Measurements from ENCODE around the gene DRC7. TPM values are rescaled to one million over a fixed set of nuclear protein-coding genes. Genes with fewer than 3 reads are reported as not detected.

The DRC7 gene
- total and polyA plus RNA-seq, 9 of the 15 experiments (the other 6 are each of a cell fraction or from before 2014, with no cell fraction given), result 0.04 to 0.33 (median 0.12) TPM; not detected in 3

GRCh38 chr16:57667526-57668262, 26.9 kb upstream of the DRC7 start (continued):
- TF ChIP-seq, protein P1, sequence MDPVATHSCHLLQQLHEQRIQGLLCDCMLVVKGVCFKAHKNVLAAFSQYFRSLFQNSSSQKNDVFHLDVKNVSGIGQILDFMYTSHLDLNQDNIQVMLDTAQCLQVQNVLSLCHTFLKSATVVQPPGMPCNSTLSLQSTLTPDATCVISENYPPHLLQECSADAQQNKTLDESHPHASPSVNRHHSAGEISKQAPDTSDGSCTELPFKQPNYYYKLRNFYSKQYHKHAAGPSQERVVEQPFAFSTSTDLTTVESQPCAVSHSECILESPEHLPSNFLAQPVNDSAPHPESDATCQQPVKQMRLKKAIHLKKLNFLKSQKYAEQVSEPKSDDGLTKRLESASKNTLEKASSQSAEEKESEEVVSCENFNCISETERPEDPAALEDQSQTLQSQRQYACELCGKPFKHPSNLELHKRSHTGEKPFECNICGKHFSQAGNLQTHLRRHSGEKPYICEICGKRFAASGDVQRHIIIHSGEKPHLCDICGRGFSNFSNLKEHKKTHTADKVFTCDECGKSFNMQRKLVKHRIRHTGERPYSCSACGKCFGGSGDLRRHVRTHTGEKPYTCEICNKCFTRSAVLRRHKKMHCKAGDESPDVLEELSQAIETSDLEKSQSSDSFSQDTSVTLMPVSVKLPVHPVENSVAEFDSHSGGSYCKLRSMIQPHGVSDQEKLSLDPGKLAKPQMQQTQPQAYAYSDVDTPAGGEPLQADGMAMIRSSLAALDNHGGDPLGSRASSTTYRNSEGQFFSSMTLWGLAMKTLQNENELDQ (CRISPR knock-in tag; IDR thresholded peaks at IDR 0.05; ENCODE audit: borderline replicate concordance), result no peak
- TF ChIP-seq POLR2B (IDR thresholded peaks at IDR 0.05; ENCODE audit: low read depth, partially characterized antibody), result no peak
- TF ChIP-seq, protein P2, sequence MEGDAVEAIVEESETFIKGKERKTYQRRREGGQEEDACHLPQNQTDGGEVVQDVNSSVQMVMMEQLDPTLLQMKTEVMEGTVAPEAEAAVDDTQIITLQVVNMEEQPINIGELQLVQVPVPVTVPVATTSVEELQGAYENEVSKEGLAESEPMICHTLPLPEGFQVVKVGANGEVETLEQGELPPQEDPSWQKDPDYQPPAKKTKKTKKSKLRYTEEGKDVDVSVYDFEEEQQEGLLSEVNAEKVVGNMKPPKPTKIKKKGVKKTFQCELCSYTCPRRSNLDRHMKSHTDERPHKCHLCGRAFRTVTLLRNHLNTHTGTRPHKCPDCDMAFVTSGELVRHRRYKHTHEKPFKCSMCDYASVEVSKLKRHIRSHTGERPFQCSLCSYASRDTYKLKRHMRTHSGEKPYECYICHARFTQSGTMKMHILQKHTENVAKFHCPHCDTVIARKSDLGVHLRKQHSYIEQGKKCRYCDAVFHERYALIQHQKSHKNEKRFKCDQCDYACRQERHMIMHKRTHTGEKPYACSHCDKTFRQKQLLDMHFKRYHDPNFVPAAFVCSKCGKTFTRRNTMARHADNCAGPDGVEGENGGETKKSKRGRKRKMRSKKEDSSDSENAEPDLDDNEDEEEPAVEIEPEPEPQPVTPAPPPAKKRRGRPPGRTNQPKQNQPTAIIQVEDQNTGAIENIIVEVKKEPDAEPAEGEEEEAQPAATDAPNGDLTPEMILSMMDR (IDR thresholded peaks at IDR 0.05 in 2 of 3, conservative IDR thresholded peaks at IDR 0.05 in 1 of 3; ENCODE audit: insufficient read depth in 2 of 3, low read depth in 1 of 3, low read length in 3 of 3), result peak; percentile 48 to 63 (median 51)
- peak; percentile 18; the same call in 1 of the 2 replicates for TF ChIP-seq MYNN (IDR thresholded peaks at IDR 0.05)
- no peak for TF ChIP-seq MYNN (CRISPR knock-in tag; IDR thresholded peaks at IDR 0.05)
- peak; percentile 93 for TF ChIP-seq SMAD4 (CRISPR knock-in tag; conservative IDR thresholded peaks at IDR 0.05)
- TF ChIP-seq, protein P3, sequence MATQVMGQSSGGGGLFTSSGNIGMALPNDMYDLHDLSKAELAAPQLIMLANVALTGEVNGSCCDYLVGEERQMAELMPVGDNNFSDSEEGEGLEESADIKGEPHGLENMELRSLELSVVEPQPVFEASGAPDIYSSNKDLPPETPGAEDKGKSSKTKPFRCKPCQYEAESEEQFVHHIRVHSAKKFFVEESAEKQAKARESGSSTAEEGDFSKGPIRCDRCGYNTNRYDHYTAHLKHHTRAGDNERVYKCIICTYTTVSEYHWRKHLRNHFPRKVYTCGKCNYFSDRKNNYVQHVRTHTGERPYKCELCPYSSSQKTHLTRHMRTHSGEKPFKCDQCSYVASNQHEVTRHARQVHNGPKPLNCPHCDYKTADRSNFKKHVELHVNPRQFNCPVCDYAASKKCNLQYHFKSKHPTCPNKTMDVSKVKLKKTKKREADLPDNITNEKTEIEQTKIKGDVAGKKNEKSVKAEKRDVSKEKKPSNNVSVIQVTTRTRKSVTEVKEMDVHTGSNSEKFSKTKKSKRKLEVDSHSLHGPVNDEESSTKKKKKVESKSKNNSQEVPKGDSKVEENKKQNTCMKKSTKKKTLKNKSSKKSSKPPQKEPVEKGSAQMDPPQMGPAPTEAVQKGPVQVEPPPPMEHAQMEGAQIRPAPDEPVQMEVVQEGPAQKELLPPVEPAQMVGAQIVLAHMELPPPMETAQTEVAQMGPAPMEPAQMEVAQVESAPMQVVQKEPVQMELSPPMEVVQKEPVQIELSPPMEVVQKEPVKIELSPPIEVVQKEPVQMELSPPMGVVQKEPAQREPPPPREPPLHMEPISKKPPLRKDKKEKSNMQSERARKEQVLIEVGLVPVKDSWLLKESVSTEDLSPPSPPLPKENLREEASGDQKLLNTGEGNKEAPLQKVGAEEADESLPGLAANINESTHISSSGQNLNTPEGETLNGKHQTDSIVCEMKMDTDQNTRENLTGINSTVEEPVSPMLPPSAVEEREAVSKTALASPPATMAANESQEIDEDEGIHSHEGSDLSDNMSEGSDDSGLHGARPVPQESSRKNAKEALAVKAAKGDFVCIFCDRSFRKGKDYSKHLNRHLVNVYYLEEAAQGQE (IDR thresholded peaks at IDR 0.05; ENCODE audit: borderline replicate concordance), result no peak
- TF ChIP-seq, protein P3 (CRISPR knock-in tag; IDR thresholded peaks at IDR 0.05; ENCODE audit: low read depth), result no peak
- no peak for TF ChIP-seq SP1 (CRISPR knock-in tag; IDR thresholded peaks at IDR 0.05)
- no peak for TF ChIP-seq CBX3 (IDR thresholded peaks at IDR 0.05; ENCODE audit: borderline replicate concordance in 1 of 2, low read length in 2 of 2)
- TF ChIP-seq ZBTB7A (IDR thresholded peaks at IDR 0.05; ENCODE audit: borderline replicate concordance, control insufficient read depth, low read depth, low read length), result peak; percentile 26; the same call in 1 of the 2 replicates
- TF ChIP-seq WHSC1 (IDR thresholded peaks at IDR 0.05; ENCODE audit: low read length), result no peak
- TF ChIP-seq TAF9B (IDR thresholded peaks at IDR 0.05; ENCODE audit: partially characterized antibody), result no peak
- no peak for TF ChIP-seq ZNF561 (CRISPR knock-in tag; conservative IDR thresholded peaks at IDR 0.05)
- no peak for TF ChIP-seq ZC3H11A (IDR thresholded peaks at IDR 0.05; ENCODE audit: low read depth, low read length)
